ENCODE results near the gene UNC13D. TPM values are rescaled to one million over a fixed set of nuclear protein-coding genes. Genes with fewer than 3 reads are reported as not detected.

Gene UNC13D
- total RNA-seq, 2 experiments from 2014 or later: 8.0 to 17.8 TPM

GRCh38 chr17:75810216-75810615 lies 34.0 kb downstream of the UNC13D start:
- ChIA-PET POLR2A (no interaction called here), CTCF (ENCODE audit: unreplicated experiment) (no interaction called here)
- H2AFZ ChIP-seq (ENCODE audit: low read length): no peak overlapping the region
- BruUV-seq (replicated peaks): no TSS peak
- H3K4me2 ChIP-seq (ENCODE audit: low read length): no peak overlapping the region
- no peaks in the 10 kb centered on the region for H3K9me2 ChIP-seq (ENCODE audit: insufficient read depth, low read length)
- H3K4me1 ChIP-seq (ENCODE audit: insufficient read depth, low read length, poor library complexity, severe bottlenecking): no peaks in the 10 kb centered on the region
- peaks cover 60% of the 10 kb centered on the region for H3K36me3 ChIP-seq (ENCODE audit: insufficient read depth, low read length)
- no peaks in the 10 kb centered on the region for H4K20me1 ChIP-seq (ENCODE audit: insufficient read depth, low read length)
- no peak overlapping the region for H3K4me3 ChIP-seq (ENCODE audit: low read depth, low read length, poor library complexity, severe bottlenecking)
- H3K9me3 ChIP-seq (ENCODE audit: low read length): no peaks in the 10 kb centered on the region
- no peak overlapping the region for H3K27ac ChIP-seq (ENCODE audit: low read depth, low read length, poor library complexity, severe bottlenecking)
- peak; percentile 54 for DNase-seq (ENCODE audit: low spot score)
- intact Hi-C loops (cut with micrococcal nuclease; ENCODE audit: unreplicated experiment): no loop called here
- H3K79me2 ChIP-seq (ENCODE audit: insufficient read depth, low read depth, low read length): no peaks in the 10 kb centered on the region
- TF ChIP-seq EZH2phosphoT487 (IDR thresholded peaks at IDR 0.05; ENCODE audit: borderline replicate concordance, low read depth, low read length) (no peak), CTCF (conservative IDR thresholded peaks at IDR 0.05; ENCODE audit: low read length) (no peak)

GRCh38 chr17:75809631-75810111 lies 34.5 kb downstream of the UNC13D start:
- no peak overlapping the region for H3K4me2 ChIP-seq (ENCODE audit: low read length)
- intact Hi-C loops (cut with micrococcal nuclease; ENCODE audit: unreplicated experiment): no loop called here
- no TSS peak for BruUV-seq (replicated peaks)
- TF ChIP-seq EZH2phosphoT487 (IDR thresholded peaks at IDR 0.05; ENCODE audit: borderline replicate concordance, low read depth, low read length) (no peak), CTCF (conservative IDR thresholded peaks at IDR 0.05; ENCODE audit: low read length) (no peak)
- ChIA-PET POLR2A (no interaction called here), CTCF (ENCODE audit: unreplicated experiment) (no interaction called here)
- H3K27ac ChIP-seq (ENCODE audit: low read depth, low read length, poor library complexity, severe bottlenecking): no peak overlapping the region
- H2AFZ ChIP-seq (ENCODE audit: low read length): no peak overlapping the region
- no peaks in the 10 kb centered on the region for H3K4me1 ChIP-seq (ENCODE audit: insufficient read depth, low read length, poor library complexity, severe bottlenecking)
- H3K9me2 ChIP-seq (ENCODE audit: insufficient read depth, low read length): no peaks in the 10 kb centered on the region
- no peaks in the 10 kb centered on the region for H3K79me2 ChIP-seq (ENCODE audit: insufficient read depth, low read depth, low read length)
- no peak for DNase-seq (ENCODE audit: low spot score)
- no peak overlapping the region for H3K4me3 ChIP-seq (ENCODE audit: low read depth, low read length, poor library complexity, severe bottlenecking)
- no peaks in the 10 kb centered on the region for H3K9me3 ChIP-seq (ENCODE audit: low read length)
- H3K36me3 ChIP-seq (ENCODE audit: insufficient read depth, low read length): peaks cover 55% of the 10 kb centered on the region
- H4K20me1 ChIP-seq (ENCODE audit: insufficient read depth, low read length): no peaks in the 10 kb centered on the region

- ChIA-PET POLR2A (no interaction called here), CTCF (ENCODE audit: unreplicated experiment) (no interaction called here)
- H3K4me1 ChIP-seq (ENCODE audit: insufficient read depth, low read length, poor library complexity, severe bottlenecking): no peaks in the 10 kb centered on the region
- no peaks in the 10 kb centered on the region for H3K79me2 ChIP-seq (ENCODE audit: insufficient read depth, low read depth, low read length)
- peaks cover 49% of the 10 kb centered on the region for H3K36me3 ChIP-seq (ENCODE audit: insufficient read depth, low read length)
- no peak overlapping the region for H2AFZ ChIP-seq (ENCODE audit: low read length)
- H4K20me1 ChIP-seq (ENCODE audit: insufficient read depth, low read length): no peaks in the 10 kb centered on the region
- no peak overlapping the region for H3K4me2 ChIP-seq (ENCODE audit: low read length)
- H3K9me2 ChIP-seq (ENCODE audit: insufficient read depth, low read length): no peaks in the 10 kb centered on the region
- TF ChIP-seq CTCF (conservative IDR thresholded peaks at IDR 0.05; ENCODE audit: low read length): no peak
- TF ChIP-seq EZH2phosphoT487 (IDR thresholded peaks at IDR 0.05; ENCODE audit: borderline replicate concordance, low read depth, low read length): no peak
- DNase-seq (ENCODE audit: low spot score): no peak
- no peak overlapping the region for H3K27ac ChIP-seq (ENCODE audit: low read depth, low read length, poor library complexity, severe bottlenecking)
- no peaks in the 10 kb centered on the region for H3K9me3 ChIP-seq (ENCODE audit: low read length)
- no peak overlapping the region for H3K4me3 ChIP-seq (ENCODE audit: low read depth, low read length, poor library complexity, severe bottlenecking)
- intact Hi-C loops (cut with micrococcal nuclease; ENCODE audit: unreplicated experiment): no loop called here
- no TSS peak for BruUV-seq (replicated peaks)
Measured at GRCh38 chr17:75808905-75809621, 35.1 kb downstream of the UNC13D start.

Measured in OCI-LY7 (cell line).